ENCODE measurements around the gene GPR137C.

The GPR137C gene

DNA sequence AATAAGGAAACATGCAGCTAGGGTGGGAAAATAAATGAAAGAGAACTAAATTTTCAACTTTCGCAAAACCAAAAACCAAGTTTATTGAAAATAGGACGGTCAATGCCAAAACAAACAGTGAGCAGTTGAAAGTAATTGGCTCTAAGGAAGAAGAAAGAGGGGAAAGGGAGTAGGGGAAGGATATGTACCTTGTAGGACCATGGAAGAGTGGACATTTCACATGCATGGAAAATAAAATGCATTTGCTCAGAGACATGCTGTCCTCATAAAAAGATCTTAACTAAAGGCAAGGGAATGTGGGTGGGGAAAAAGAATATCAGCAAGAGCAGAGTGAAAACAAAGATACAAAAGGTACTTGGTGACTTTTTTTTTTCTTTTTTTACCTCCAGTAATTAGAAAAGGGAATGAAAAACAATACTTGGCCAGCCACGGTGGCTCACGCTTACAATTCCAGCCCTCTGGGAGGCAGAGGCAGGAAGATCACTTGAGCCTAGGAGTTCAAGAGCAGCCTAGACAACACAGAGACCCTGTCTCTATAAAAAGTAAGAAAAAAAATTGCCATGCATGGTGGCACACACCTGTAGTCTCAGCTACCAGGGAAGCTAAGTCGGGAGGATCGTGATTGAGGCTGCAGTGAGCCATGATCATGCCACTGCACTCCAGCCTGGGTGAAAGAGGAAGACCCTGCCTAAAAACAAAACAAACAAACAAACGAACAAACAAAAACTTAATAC lies 6.9 kb upstream of the GPR137C start:
- H3K4me3 ChIP-seq, result no peak overlapping the region
- TF ChIP-seq Cebpa-rat (IDR thresholded peaks at IDR 0.05), result no peak
- no peak overlapping the region for H3K27ac ChIP-seq
- no peaks in the 10 kb centered on the region for H4K20me1 ChIP-seq
- no peaks in the 10 kb centered on the region for H3K9me3 ChIP-seq
- H3K36me3 ChIP-seq, result peaks cover 21% of the 10 kb centered on the region
- H3K27me3 ChIP-seq, result no peaks in the 10 kb centered on the region
- H3K4me2 ChIP-seq, result peak overlapping the region; percentile 41
- no peak overlapping the region for H3K9ac ChIP-seq
- peaks cover 23% of the 10 kb centered on the region for H3K4me1 ChIP-seq

- H4K20me1 ChIP-seq, result no peaks in the 10 kb centered on the region
- H3K4me1 ChIP-seq, result peaks cover 29% of the 10 kb centered on the region
- H3K9me3 ChIP-seq, result no peaks in the 10 kb centered on the region
- H3K9ac ChIP-seq, result no peak overlapping the region
- H3K4me2 ChIP-seq, result peak overlapping the region; percentile 41
- no peaks in the 10 kb centered on the region for H3K27me3 ChIP-seq
- H3K36me3 ChIP-seq, result peaks cover 16% of the 10 kb centered on the region
- no peak for TF ChIP-seq Cebpa-rat (IDR thresholded peaks at IDR 0.05)
- no peak overlapping the region for H3K4me3 ChIP-seq
- no peak overlapping the region for H3K27ac ChIP-seq
These were observed 6.3 kb upstream of the GPR137C start for GRCh38 chr14:52546318-52546670.

DNA sequence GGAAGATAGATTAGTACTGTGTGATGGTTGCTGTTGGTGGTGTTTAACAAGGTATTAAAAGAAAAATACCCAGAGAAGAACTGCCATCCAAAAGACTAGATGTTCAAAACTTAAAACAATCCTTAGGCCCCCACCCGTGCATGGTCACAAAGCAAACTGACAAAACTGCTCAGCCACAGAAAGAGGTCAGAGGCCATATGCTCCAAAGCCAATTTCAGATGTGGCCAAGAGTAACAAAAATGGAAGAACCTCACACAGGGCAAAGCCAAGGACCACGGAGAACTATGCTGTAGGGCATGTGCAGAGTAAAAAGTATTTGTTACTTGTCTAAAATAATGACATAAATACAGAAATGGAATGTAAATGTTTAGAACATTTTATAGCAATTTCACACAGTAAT lies 5.6 kb upstream of the GPR137C start:
- Histone ChIP-seq H3K4me2 (no peak overlapping the region), H3K9ac (no peak overlapping the region), H3K4me3 (no peak overlapping the region), H3K4me1 (peaks cover 31% of the 10 kb centered on the region), H3K27ac (no peak overlapping the region), H4K20me1 (no peaks in the 10 kb centered on the region), H3K9me3 (no peaks in the 10 kb centered on the region), H3K27me3 (no peaks in the 10 kb centered on the region), H3K36me3 (peaks cover 14% of the 10 kb centered on the region)
- TF ChIP-seq Cebpa-rat (IDR thresholded peaks at IDR 0.05), result no peak

GRCh38 chr14:52547526-52547925 lies 5.1 kb upstream of the GPR137C start:
- no peak overlapping the region for H3K9ac ChIP-seq
- no peaks in the 10 kb centered on the region for H4K20me1 ChIP-seq
- no peak overlapping the region for H3K4me3 ChIP-seq
- H3K9me3 ChIP-seq, result no peaks in the 10 kb centered on the region
- TF ChIP-seq Cebpa-rat (IDR thresholded peaks at IDR 0.05), result no peak
- H3K4me1 ChIP-seq, result peaks cover 31% of the 10 kb centered on the region
- H3K27me3 ChIP-seq, result no peaks in the 10 kb centered on the region
- peaks cover 14% of the 10 kb centered on the region for H3K36me3 ChIP-seq
- H3K27ac ChIP-seq, result no peak overlapping the region
- H3K4me2 ChIP-seq, result no peak overlapping the region

DNA sequence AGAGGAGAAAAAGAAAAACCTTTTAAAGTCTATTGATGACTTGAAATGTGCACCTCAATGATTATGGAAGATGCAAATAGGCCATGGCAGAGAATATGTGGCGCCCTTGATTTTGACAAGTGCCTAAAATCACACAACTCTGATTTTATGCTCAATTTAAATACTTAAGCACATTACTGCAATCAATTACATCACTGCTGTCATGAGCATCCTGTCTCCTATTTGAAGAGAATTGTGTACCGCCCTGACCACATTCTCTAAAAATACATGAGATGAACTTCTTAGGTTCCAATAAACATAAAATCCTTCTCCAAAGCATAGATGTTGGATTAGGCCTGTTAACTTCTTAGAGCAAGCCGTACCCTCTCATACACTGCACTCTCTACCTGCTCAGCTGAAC lies 2.0 kb upstream of the GPR137C start:
- peaks cover 40% of the 10 kb centered on the region for H3K4me1 ChIP-seq
- H4K20me1 ChIP-seq, result no peaks in the 10 kb centered on the region
- H3K9ac ChIP-seq, result peak overlapping the region; percentile 90
- H3K27me3 ChIP-seq, result no peaks in the 10 kb centered on the region
- H3K27ac ChIP-seq, result peak overlapping the region; percentile 73; the same call in 1 of the 2 replicates
- H3K4me2 ChIP-seq, result peak overlapping the region; percentile 85
- no peak for TF ChIP-seq Cebpa-rat (IDR thresholded peaks at IDR 0.05)
- H3K4me3 ChIP-seq, result peak overlapping the region; percentile 93
- peaks cover 8% of the 10 kb centered on the region; the same call in 1 of the 2 replicates for H3K36me3 ChIP-seq
- H3K9me3 ChIP-seq, result no peaks in the 10 kb centered on the region

GRCh38 chr14:52551205-52551604 lies 1.4 kb upstream of the GPR137C start:
- Histone ChIP-seq H3K4me1 (peaks cover 35% of the 10 kb centered on the region), H4K20me1 (no peaks in the 10 kb centered on the region), H3K4me3 (peak overlapping the region; percentile 93), H3K27ac (peak overlapping the region; percentile 73), H3K36me3 (peaks cover 8% of the 10 kb centered on the region; the same call in 1 of the 2 replicates), H3K9me3 (no peaks in the 10 kb centered on the region), H3K4me2 (peak overlapping the region; percentile 85), H3K27me3 (no peaks in the 10 kb centered on the region), H3K9ac (peak overlapping the region; percentile 90)
- no peak for TF ChIP-seq Cebpa-rat (IDR thresholded peaks at IDR 0.05)

DNA sequence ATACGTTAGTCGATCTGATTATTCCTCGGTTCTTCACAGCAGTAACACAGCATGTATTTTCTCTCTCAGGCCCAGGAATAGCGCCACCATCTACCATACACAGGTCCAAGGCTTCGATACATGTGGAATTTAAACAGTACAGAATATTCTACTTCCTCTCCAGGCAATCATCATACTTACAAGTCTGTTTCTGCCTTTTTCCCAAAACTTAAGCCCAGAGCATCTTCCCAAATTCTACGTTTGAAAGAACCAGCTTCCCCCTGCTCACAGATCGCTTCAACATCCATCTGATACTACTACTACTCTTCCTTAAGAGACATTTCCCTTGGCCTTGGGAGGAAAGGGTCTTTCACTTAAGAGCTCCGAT lies 957 bp upstream of the GPR137C start:
- Histone ChIP-seq H3K9ac (peak overlapping the region; percentile 90), H3K27ac (peak overlapping the region; percentile 73), H3K27me3 (no peaks in the 10 kb centered on the region), H4K20me1 (no peaks in the 10 kb centered on the region), H3K4me3 (peak overlapping the region; percentile 93), H3K9me3 (no peaks in the 10 kb centered on the region), H3K4me1 (peaks cover 31% of the 10 kb centered on the region), H3K36me3 (peaks cover 8% of the 10 kb centered on the region; the same call in 1 of the 2 replicates), H3K4me2 (peak overlapping the region; percentile 85)
- no peak for TF ChIP-seq Cebpa-rat (IDR thresholded peaks at IDR 0.05)

GRCh38 chr14:52553002-52553670 lies 500 bp downstream of the GPR137C start:
- Histone ChIP-seq H4K20me1 (no peaks in the 10 kb centered on the region), H3K4me3 (peak overlapping the region; percentile 93), H3K9ac (peak overlapping the region; percentile 80), H3K9me3 (peaks cover 6% of the 10 kb centered on the region), H3K4me1 (peaks cover 31% of the 10 kb centered on the region), H3K27ac (peak overlapping the region; percentile 63), H3K36me3 (peaks cover 1% of the 10 kb centered on the region; the same call in 1 of the 2 replicates), H3K27me3 (no peaks in the 10 kb centered on the region), H3K4me2 (peak overlapping the region; percentile 90)
- TF ChIP-seq Cebpa-rat (IDR thresholded peaks at IDR 0.05), result no peak

- Histone ChIP-seq H3K4me2 (peak overlapping the region; percentile 90), H3K27me3 (no peaks in the 10 kb centered on the region), H3K27ac (peak overlapping the region; percentile 63; the same call in 1 of the 2 replicates), H3K4me1 (peaks cover 31% of the 10 kb centered on the region), H3K9ac (peak overlapping the region; percentile 80), H3K9me3 (peaks cover 14% of the 10 kb centered on the region), H3K4me3 (peak overlapping the region; percentile 93), H4K20me1 (no peaks in the 10 kb centered on the region), H3K36me3 (no peaks in the 10 kb centered on the region)
- no peak for TF ChIP-seq Cebpa-rat (IDR thresholded peaks at IDR 0.05)
These were observed 1.3 kb downstream of the GPR137C start for GRCh38 chr14:52553671-52554575.

All from BLaER1 (cell line).